Suprapubic skin (tissue), 4 donors: ENCODE measurements around the gene TMEM151A.

ENCODE experiments used
- EP300 ChIP-seq: sonication (generic); formaldehyde crosslinking; IDR thresholded peaks from one replicate; pipeline ENCODE4 v1.6.1; 2017; ENCODE audit warnings: antibody characterized with exemption
- POLR2A ChIP-seq, 2 donors: fragments of 450-650 bp; IDR thresholded peaks; one replicate each; pipeline ENCODE4 v1.6.1; 2017; ENCODE audit warnings: antibody characterized with exemption in 2 of 2, mild to moderate bottlenecking in 2 of 2, moderate library complexity in 2 of 2
- POLR2AphosphoS5 ChIP-seq, 3 donors: sonication (generic); formaldehyde crosslinking; IDR thresholded peaks; one replicate each; pipeline ENCODE4 v1.6.1; 2017; ENCODE audit warnings: antibody characterized with exemption in 3 of 3
- TF ChIP-seq, protein P1 (sequence below), 2 donors: fragments of 200-600 bp in 1 of 2; fragments of 450-650 bp in 1 of 2; sonication (generic) in 1 of 2; IDR thresholded peaks; one replicate each; pipeline ENCODE4 v1.5.1; 2016 to 2019; ENCODE audit warnings: antibody characterized with exemption in 2 of 2, mild to moderate bottlenecking in 1 of 2, moderate library complexity in 1 of 2

DNA sequence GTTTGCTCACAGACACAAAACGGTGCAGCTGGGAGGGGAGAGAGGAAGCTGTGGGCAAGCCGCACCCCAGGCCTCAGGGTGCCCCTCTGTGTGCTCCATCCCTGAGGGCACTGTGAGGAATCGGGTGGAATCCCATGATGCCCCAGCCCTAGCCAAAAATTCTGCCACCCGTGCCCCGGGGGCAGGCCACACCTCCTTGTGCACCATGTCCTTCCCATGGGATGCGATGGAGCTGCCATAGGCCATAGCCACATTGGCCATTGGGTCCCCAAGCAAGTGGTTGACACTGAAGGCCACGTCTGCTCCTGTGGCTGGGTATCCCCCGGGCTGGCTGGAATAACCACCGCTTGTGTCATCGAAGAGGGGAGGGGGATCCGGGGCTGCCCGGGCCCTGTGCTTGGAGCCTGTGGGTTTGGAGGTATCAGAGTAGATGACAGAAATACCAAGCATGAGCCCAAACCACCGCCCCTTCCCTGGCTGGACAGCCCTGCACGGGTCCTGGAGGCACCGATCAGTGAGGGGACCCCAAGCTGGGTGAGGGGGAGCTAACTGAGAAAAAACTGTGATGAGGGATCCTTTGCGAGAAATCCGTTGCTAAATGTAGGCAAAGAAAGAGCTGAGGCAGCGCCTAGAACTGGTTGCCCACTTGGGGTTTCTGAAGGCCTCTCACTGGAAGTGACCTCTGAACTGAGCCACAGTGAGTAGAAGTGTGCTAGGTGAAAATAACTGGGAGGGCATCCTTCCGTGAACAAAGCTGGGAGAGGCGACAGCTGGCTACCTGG is 3.6 kb upstream of the TMEM151A start:
- TF ChIP-seq, protein P1, sequence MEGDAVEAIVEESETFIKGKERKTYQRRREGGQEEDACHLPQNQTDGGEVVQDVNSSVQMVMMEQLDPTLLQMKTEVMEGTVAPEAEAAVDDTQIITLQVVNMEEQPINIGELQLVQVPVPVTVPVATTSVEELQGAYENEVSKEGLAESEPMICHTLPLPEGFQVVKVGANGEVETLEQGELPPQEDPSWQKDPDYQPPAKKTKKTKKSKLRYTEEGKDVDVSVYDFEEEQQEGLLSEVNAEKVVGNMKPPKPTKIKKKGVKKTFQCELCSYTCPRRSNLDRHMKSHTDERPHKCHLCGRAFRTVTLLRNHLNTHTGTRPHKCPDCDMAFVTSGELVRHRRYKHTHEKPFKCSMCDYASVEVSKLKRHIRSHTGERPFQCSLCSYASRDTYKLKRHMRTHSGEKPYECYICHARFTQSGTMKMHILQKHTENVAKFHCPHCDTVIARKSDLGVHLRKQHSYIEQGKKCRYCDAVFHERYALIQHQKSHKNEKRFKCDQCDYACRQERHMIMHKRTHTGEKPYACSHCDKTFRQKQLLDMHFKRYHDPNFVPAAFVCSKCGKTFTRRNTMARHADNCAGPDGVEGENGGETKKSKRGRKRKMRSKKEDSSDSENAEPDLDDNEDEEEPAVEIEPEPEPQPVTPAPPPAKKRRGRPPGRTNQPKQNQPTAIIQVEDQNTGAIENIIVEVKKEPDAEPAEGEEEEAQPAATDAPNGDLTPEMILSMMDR (IDR thresholded peaks at IDR 0.05) = no peak
- TF ChIP-seq POLR2A (IDR thresholded peaks at IDR 0.05) = no peak
- no peak for TF ChIP-seq POLR2AphosphoS5 (IDR thresholded peaks at IDR 0.05)
- no peak for TF ChIP-seq EP300
